ENCODE results near the gene TES.
"Not testable (repeated sequence)": the region's sequence is repeated elsewhere in the genome, so short reads cannot be mapped to it uniquely, and the experiment has no call there.

Gene TES

DNA sequence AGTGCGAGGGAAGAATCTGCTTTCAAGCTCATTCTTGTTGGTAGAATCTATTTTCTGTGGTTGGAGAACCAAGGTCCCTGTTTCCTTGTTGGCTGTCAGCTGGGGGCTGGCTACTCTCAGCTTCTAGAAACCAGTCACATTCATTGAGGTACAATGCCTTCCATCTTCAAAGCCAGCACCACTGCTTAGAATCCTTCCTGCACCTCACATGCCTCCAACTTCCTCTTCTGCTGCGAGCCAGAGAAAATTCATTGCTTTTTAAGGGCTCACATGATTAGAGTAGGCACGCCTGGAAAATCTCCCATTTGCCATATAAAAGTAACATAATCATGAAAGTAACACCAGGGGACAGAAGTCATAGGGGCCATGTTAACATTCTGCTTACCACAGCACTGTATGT lies 28.7 kb downstream of the TES start:
- H3K27me3 ChIP-seq (ENCODE audit: control insufficient read depth, insufficient read depth, low read length), result no peaks in the 10 kb centered on the region
- no peaks in the 10 kb centered on the region for H3K36me3 ChIP-seq (ENCODE audit: control insufficient read depth, insufficient read depth, low read length)
- H3K9ac ChIP-seq (ENCODE audit: low read depth, low read length), result no peak overlapping the region
- no peaks in the 10 kb centered on the region for H3K4me1 ChIP-seq (ENCODE audit: control insufficient read depth, insufficient read depth, low read length)
- H3K9me3 ChIP-seq (ENCODE audit: control insufficient read depth, insufficient read depth, low read length), result no peaks in the 10 kb centered on the region
- H3K4me3 ChIP-seq (ENCODE audit: low read depth, low read length), result no peak overlapping the region

DNA sequence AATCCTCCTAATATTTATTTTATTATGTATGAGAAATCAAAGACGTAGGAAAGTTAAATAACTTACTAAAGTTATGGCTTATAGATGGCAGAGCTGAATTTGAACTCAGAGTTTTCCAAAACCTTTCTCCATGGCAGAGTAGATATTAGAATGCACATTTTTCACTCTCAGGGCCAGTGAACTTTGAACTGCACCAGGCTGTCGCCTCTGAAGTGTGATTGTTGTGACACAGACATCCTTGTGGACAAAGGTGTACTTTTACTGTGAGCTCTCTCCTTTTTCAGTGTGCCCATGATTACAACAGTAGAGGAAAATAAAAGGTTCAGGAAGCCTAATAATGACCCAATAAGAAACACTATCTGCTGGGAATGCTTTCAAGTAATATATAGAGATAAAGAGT lies 29.1 kb downstream of the TES start:
- H3K27me3 ChIP-seq (ENCODE audit: control insufficient read depth, insufficient read depth, low read length), result no peaks in the 10 kb centered on the region
- no peaks in the 10 kb centered on the region for H3K4me1 ChIP-seq (ENCODE audit: control insufficient read depth, insufficient read depth, low read length)
- no peak overlapping the region for H3K4me3 ChIP-seq (ENCODE audit: low read depth, low read length)
- H3K36me3 ChIP-seq (ENCODE audit: control insufficient read depth, insufficient read depth, low read length), result no peaks in the 10 kb centered on the region
- H3K9me3 ChIP-seq (ENCODE audit: control insufficient read depth, insufficient read depth, low read length), result peaks cover 2% of the 10 kb centered on the region
- H3K9ac ChIP-seq (ENCODE audit: low read depth, low read length), result no peak overlapping the region

DNA sequence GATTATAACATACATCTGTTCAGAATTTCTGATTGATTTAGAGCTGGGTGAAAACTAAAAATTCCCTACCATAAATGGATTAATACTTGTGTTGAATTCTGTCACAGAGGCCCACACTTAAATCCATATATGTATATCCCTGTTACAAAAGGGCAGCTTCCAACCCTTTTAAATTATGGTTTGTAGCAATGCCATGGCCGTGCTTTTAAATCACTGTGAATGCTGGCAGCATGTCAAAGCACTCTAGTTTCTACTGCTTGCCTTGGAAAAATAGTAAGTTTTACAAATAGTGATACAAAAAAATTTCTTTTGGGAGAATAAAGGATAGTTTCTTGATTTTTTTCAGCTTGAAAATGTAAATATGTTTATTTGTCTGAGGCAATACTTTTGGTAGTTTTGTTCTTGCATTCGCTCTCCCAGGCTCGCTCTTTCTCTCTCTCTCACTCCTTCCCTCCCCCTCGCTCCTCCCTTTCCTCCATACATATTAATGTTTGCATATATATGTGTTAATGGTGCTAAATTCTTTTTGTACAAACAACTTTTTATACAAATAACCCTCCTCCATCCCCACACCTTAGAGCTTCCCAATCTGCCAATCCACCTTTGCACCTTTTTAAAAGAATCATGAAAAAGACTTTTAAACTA lies 29.8 kb downstream of the TES start:
- H3K4me3 ChIP-seq (ENCODE audit: low read depth, low read length), result no peak overlapping the region
- H3K9me3 ChIP-seq (ENCODE audit: control insufficient read depth, insufficient read depth, low read length), result peaks cover 9% of the 10 kb centered on the region
- H3K4me1 ChIP-seq (ENCODE audit: control insufficient read depth, insufficient read depth, low read length), result no peaks in the 10 kb centered on the region
- H3K36me3 ChIP-seq (ENCODE audit: control insufficient read depth, insufficient read depth, low read length), result no peaks in the 10 kb centered on the region
- no peaks in the 10 kb centered on the region for H3K27me3 ChIP-seq (ENCODE audit: control insufficient read depth, insufficient read depth, low read length)
- H3K9ac ChIP-seq (ENCODE audit: low read depth, low read length), result no peak overlapping the region

DNA sequence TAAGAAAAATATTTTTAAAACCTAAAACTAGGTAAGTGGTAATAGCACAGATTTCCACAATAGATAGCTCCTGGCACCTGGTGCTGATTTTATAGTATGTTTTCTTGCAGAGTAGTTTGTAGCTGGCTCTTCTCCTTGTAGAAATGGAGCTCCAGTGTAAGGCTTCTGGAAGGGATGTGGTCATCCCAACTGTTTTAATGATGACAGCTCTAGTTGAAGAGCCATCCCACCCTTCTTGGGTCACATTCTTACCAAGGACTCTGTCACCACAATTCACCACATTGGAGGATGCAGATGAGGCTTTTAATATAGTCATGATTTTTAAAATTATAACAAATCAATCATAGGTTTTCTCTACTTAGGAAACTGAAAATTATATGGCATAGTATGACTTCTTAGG lies 31.0 kb downstream of the TES start:
- Histone ChIP-seq H3K4me1 (ENCODE audit: control insufficient read depth, insufficient read depth, low read length) (no peaks in the 10 kb centered on the region), H3K4me3 (ENCODE audit: low read depth, low read length) (no peak overlapping the region), H3K9ac (ENCODE audit: low read depth, low read length) (no peak overlapping the region), H3K27me3 (ENCODE audit: control insufficient read depth, insufficient read depth, low read length) (no peaks in the 10 kb centered on the region), H3K36me3 (ENCODE audit: control insufficient read depth, insufficient read depth, low read length) (no peaks in the 10 kb centered on the region), H3K9me3 (ENCODE audit: control insufficient read depth, insufficient read depth, low read length) (peaks cover 11% of the 10 kb centered on the region)

- H3K9me3 ChIP-seq (ENCODE audit: control insufficient read depth, insufficient read depth, low read length), result peaks cover 11% of the 10 kb centered on the region
- no peaks in the 10 kb centered on the region for H3K27me3 ChIP-seq (ENCODE audit: control insufficient read depth, insufficient read depth, low read length)
- H3K4me3 ChIP-seq (ENCODE audit: low read depth, low read length), result no peak overlapping the region
- H3K36me3 ChIP-seq (ENCODE audit: control insufficient read depth, insufficient read depth, low read length), result no peaks in the 10 kb centered on the region
- no peaks in the 10 kb centered on the region for H3K4me1 ChIP-seq (ENCODE audit: control insufficient read depth, insufficient read depth, low read length)
- no peak overlapping the region for H3K9ac ChIP-seq (ENCODE audit: low read depth, low read length)
These were observed 31.8 kb downstream of the TES start for GRCh38 chr7:116242178-116242577.

GRCh38 chr7:116242759-116243158 lies 32.4 kb downstream of the TES start:
- no peaks in the 10 kb centered on the region for H3K4me1 ChIP-seq (ENCODE audit: control insufficient read depth, insufficient read depth, low read length)
- no peak overlapping the region for H3K9ac ChIP-seq (ENCODE audit: low read depth, low read length)
- H3K4me3 ChIP-seq (ENCODE audit: low read depth, low read length), result no peak overlapping the region
- peaks cover 11% of the 10 kb centered on the region for H3K9me3 ChIP-seq (ENCODE audit: control insufficient read depth, insufficient read depth, low read length)
- no peaks in the 10 kb centered on the region for H3K27me3 ChIP-seq (ENCODE audit: control insufficient read depth, insufficient read depth, low read length)
- no peaks in the 10 kb centered on the region for H3K36me3 ChIP-seq (ENCODE audit: control insufficient read depth, insufficient read depth, low read length)

DNA sequence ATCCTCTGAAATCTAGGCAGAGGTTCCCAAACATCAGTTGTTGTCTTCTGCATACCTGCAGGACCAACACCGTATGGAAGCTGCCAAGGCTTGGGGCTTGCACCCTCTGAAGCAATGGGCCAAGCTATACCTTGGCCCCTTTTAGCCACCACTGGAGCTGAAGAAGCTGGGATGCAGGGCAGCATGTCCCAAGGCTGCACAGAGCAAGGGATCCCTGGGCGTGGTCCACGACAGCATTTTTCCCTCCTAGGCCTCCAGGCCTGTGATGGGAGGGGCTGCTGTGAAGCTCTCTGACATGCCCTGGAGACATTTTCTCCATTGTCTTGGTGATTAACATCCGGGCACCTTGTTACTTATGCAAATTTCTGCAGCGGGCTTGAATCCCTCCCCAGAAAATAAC lies 34.5 kb downstream of the TES start:
- peaks cover 11% of the 10 kb centered on the region for H3K9me3 ChIP-seq (ENCODE audit: control insufficient read depth, insufficient read depth, low read length)
- not testable (repeated sequence) for H3K36me3 ChIP-seq (ENCODE audit: control insufficient read depth, insufficient read depth, low read length); H3K9ac ChIP-seq (ENCODE audit: low read depth, low read length); H3K4me1 ChIP-seq (ENCODE audit: control insufficient read depth, insufficient read depth, low read length); H3K27me3 ChIP-seq (ENCODE audit: control insufficient read depth, insufficient read depth, low read length); H3K4me3 ChIP-seq (ENCODE audit: low read depth, low read length)

DNA sequence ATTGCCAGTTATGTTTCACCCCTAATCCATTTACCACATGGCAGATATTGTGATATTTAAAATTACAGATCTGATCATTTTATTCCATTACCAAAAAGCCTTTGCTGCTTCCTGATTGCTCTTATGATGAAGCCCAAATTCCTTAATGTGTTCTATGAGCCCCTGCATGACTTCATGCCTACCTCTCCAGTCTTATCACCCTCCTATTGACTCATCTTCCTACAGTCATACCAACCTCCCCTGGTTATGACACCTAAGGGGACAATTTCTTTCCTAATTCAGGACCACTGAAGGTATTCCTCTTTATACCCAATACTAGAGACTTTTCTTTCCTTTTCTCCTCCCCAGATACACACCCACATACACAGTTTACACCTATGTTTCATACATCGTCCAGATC lies 36.0 kb downstream of the TES start:
- no peak overlapping the region for H3K9ac ChIP-seq (ENCODE audit: low read depth, low read length)
- H3K9me3 ChIP-seq (ENCODE audit: control insufficient read depth, insufficient read depth, low read length), result peaks cover 11% of the 10 kb centered on the region
- no peaks in the 10 kb centered on the region for H3K27me3 ChIP-seq (ENCODE audit: control insufficient read depth, insufficient read depth, low read length)
- no peak overlapping the region for H3K4me3 ChIP-seq (ENCODE audit: low read depth, low read length)
- no peaks in the 10 kb centered on the region for H3K36me3 ChIP-seq (ENCODE audit: control insufficient read depth, insufficient read depth, low read length)
- no peaks in the 10 kb centered on the region for H3K4me1 ChIP-seq (ENCODE audit: control insufficient read depth, insufficient read depth, low read length)

GRCh38 chr7:116249969-116250553 lies 39.7 kb downstream of the TES start:
- H3K4me1 ChIP-seq (ENCODE audit: control insufficient read depth, insufficient read depth, low read length), result peaks cover 7% of the 10 kb centered on the region
- H3K9me3 ChIP-seq (ENCODE audit: control insufficient read depth, insufficient read depth, low read length), result peaks cover 3% of the 10 kb centered on the region
- no peak overlapping the region for H3K9ac ChIP-seq (ENCODE audit: low read depth, low read length)
- H3K4me3 ChIP-seq (ENCODE audit: low read depth, low read length), result no peak overlapping the region
- H3K36me3 ChIP-seq (ENCODE audit: control insufficient read depth, insufficient read depth, low read length), result no peaks in the 10 kb centered on the region
- no peaks in the 10 kb centered on the region for H3K27me3 ChIP-seq (ENCODE audit: control insufficient read depth, insufficient read depth, low read length)

DNA sequence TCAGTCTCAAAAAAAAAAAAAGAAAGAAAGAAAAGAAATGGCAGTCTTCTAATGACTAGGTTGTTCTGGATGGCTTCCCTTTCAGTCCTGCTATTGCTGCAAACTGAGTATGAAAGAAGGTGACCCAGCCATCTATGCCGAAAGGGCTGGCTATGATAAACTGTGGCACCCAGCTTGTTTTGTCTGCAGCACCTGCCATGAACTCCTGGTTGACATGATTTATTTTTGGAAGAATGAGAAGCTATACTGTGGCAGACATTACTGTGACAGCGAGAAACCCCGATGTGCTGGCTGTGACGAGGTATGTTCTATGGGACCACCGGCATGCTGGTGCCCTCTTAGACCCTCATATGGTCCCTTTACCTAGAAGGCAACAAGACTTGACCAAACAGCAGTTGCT lies 41.3 kb downstream of the TES start:
- Histone ChIP-seq H3K4me3 (ENCODE audit: low read depth, low read length) (no peak overlapping the region), H3K9me3 (ENCODE audit: control insufficient read depth, insufficient read depth, low read length) (no peaks in the 10 kb centered on the region), H3K36me3 (ENCODE audit: control insufficient read depth, insufficient read depth, low read length) (no peaks in the 10 kb centered on the region), H3K9ac (ENCODE audit: low read depth, low read length) (no peak overlapping the region), H3K27me3 (ENCODE audit: control insufficient read depth, insufficient read depth, low read length) (no peaks in the 10 kb centered on the region), H3K4me1 (ENCODE audit: control insufficient read depth, insufficient read depth, low read length) (peaks cover 7% of the 10 kb centered on the region)

- Histone ChIP-seq H3K9me3 (ENCODE audit: control insufficient read depth, insufficient read depth, low read length) (no peaks in the 10 kb centered on the region), H3K36me3 (ENCODE audit: control insufficient read depth, insufficient read depth, low read length) (no peaks in the 10 kb centered on the region), H3K27me3 (ENCODE audit: control insufficient read depth, insufficient read depth, low read length) (no peaks in the 10 kb centered on the region), H3K4me3 (ENCODE audit: low read depth, low read length) (no peak overlapping the region), H3K4me1 (ENCODE audit: control insufficient read depth, insufficient read depth, low read length) (peaks cover 7% of the 10 kb centered on the region), H3K9ac (ENCODE audit: low read depth, low read length) (no peak overlapping the region)
These were observed 41.9 kb downstream of the TES start for GRCh38 chr7:116252249-116252648.

DNA sequence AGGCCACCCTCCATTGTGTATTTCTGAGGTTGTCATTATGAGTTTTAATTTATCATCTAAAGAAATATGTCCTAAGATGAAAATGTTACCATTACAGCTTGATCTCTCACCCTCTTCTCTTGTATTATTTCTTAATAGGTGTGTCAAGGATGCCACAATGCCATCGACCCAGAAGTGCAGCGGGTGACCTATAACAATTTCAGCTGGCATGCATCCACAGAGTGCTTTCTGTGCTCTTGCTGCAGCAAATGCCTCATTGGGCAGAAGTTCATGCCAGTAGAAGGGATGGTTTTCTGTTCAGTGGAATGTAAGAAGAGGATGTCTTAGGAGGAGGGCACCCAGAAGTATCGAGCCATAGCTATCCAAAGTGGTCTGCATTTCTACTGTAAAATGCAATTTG lies 46.8 kb downstream of the TES start:
- H3K4me3 ChIP-seq (ENCODE audit: low read depth, low read length), result no peak overlapping the region
- H3K9me3 ChIP-seq (ENCODE audit: control insufficient read depth, insufficient read depth, low read length), result no peaks in the 10 kb centered on the region
- H3K4me1 ChIP-seq (ENCODE audit: control insufficient read depth, insufficient read depth, low read length), result peaks cover 6% of the 10 kb centered on the region
- no peaks in the 10 kb centered on the region for H3K27me3 ChIP-seq (ENCODE audit: control insufficient read depth, insufficient read depth, low read length)
- no peak overlapping the region for H3K9ac ChIP-seq (ENCODE audit: low read depth, low read length)
- no peaks in the 10 kb centered on the region for H3K36me3 ChIP-seq (ENCODE audit: control insufficient read depth, insufficient read depth, low read length)

Measured in iPS-15b (cell line).